Subcutaneous abdominal adipose tissue (tissue), 5 donors: ENCODE measurements around the gene ANXA8.

ENCODE experiments used
- H3K27ac ChIP-seq: one replicate; pipeline ENCODE4 v1.7.0; 2013; ENCODE audit warnings: low read depth, mild to moderate bottlenecking, inconsistent platforms, low read length, moderate library complexity
- H3K27me3 ChIP-seq, 5 donors: one replicate each; pipeline ENCODE4 v1.7.0; 2013; ENCODE audit warnings: low read length in 5 of 5, inconsistent platforms in 1 of 5; ENCODE audit not compliant: control insufficient read depth in 5 of 5, insufficient read depth in 4 of 5
- H3K36me3 ChIP-seq, 5 donors: one replicate each; pipeline ENCODE4 v1.7.0; 2013; ENCODE audit warnings: low read length in 5 of 5; ENCODE audit not compliant: control insufficient read depth in 5 of 5, insufficient read depth in 5 of 5
- H3K4me1 ChIP-seq, 5 donors: one replicate each; pipeline ENCODE4 v1.7.0; 2013; ENCODE audit warnings: low read length in 5 of 5, mild to moderate bottlenecking in 3 of 5, moderate library complexity in 1 of 5; ENCODE audit not compliant: control insufficient read depth in 5 of 5, insufficient read depth in 5 of 5
- H3K4me3 ChIP-seq, 5 donors: one replicate each; pipeline ENCODE4 v1.7.0; 2013; ENCODE audit warnings: low read length in 5 of 5, low read depth in 1 of 5
- H3K9ac ChIP-seq, 5 donors: one replicate each; pipeline ENCODE4 v1.7.0; 2013; ENCODE audit warnings: low read length in 5 of 5, mild to moderate bottlenecking in 4 of 5, moderate library complexity in 3 of 5
- H3K9me3 ChIP-seq, 5 donors: one replicate each; pipeline ENCODE4 v1.7.0; 2013; ENCODE audit warnings: low read length in 5 of 5; ENCODE audit not compliant: control insufficient read depth in 5 of 5
- donor health status: healthy.
- donor health status: healthy.
- donor health status: healthy.
- donor health status: healthy.
- donor health status: healthy.

ANXA8 gene

GRCh38 chr10:47449102-47449978, 34.6 kb downstream of the ANXA8 start:
- H3K4me3 ChIP-seq, result no peak overlapping the region
- no peak overlapping the region for H3K9ac ChIP-seq
- peaks cover 6 to 22% (median 15%) of the 10 kb centered on the region in 5 donors for H3K9me3 ChIP-seq
- no peaks in the 10 kb centered on the region for H3K36me3 ChIP-seq
- peaks cover 0 to 5% (median 0%) of the 10 kb centered on the region in 5 donors for H3K4me1 ChIP-seq
- H3K27me3 ChIP-seq, result peaks cover 0 to 5% (median 2%) of the 10 kb centered on the region in 5 donors
- H3K27ac ChIP-seq, result no peak overlapping the region

- H3K27ac ChIP-seq, result no peak overlapping the region
- H3K9ac ChIP-seq, result no peak overlapping the region
- H3K27me3 ChIP-seq, result peaks cover 0 to 5% (median 0%) of the 10 kb centered on the region in 5 donors
- H3K9me3 ChIP-seq, result peaks cover 6 to 27% (median 17%) of the 10 kb centered on the region in 5 donors
- no peak overlapping the region for H3K4me3 ChIP-seq
- H3K4me1 ChIP-seq, result no peaks in the 10 kb centered on the region
- H3K36me3 ChIP-seq, result no peaks in the 10 kb centered on the region
These were observed 36.2 kb downstream of the ANXA8 start for GRCh38 chr10:47447705-47448104.

- Histone ChIP-seq H3K27me3 (peaks cover 0 to 5% (median 2%) of the 10 kb centered on the region in 5 donors), H3K4me1 (no peaks in the 10 kb centered on the region), H3K9me3 (peaks cover 6 to 27% (median 17%) of the 10 kb centered on the region in 5 donors), H3K36me3 (no peaks in the 10 kb centered on the region), H3K4me3 (no peak overlapping the region), H3K9ac (no peak overlapping the region), H3K27ac (no peak overlapping the region)
These were observed 36.7 kb downstream of the ANXA8 start for GRCh38 chr10:47447209-47447608.

DNA sequence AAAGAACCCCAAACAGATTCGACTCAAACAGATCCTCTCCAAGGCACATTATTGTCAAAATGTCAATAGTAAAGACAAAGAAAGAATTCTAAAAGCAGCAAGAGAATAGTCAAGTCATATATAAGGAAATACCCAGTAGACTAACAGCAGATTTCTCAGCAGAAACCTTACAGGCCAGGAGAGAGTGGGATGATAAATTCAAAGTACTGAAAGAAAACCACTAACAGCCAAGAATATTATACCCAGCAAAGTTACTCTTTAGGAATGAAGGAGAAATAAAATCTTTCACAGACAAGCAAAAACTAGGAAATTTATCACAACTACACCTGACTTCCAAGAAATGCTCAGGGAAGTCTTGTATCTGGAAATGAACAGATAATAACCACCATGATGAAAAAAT, 38.2 kb downstream of the ANXA8 start:
- H3K9ac ChIP-seq, result no peak overlapping the region
- H3K9me3 ChIP-seq, result peaks cover 6 to 27% (median 17%) of the 10 kb centered on the region in 5 donors
- no peak overlapping the region for H3K27ac ChIP-seq
- no peaks in the 10 kb centered on the region for H3K4me1 ChIP-seq
- H3K27me3 ChIP-seq, result peaks cover 0 to 8% (median 0%) of the 10 kb centered on the region in 5 donors
- no peaks in the 10 kb centered on the region for H3K36me3 ChIP-seq
- H3K4me3 ChIP-seq, result no peak overlapping the region

GRCh38 chr10:47444047-47444446, 39.9 kb downstream of the ANXA8 start:
- Histone ChIP-seq H3K27me3 (peaks cover 0 to 8% (median 0%) of the 10 kb centered on the region in 5 donors), H3K36me3 (no peaks in the 10 kb centered on the region), H3K9me3 (peaks cover 6 to 27% (median 17%) of the 10 kb centered on the region in 5 donors), H3K4me1 (no peaks in the 10 kb centered on the region), H3K27ac (no peak overlapping the region), H3K4me3 (no peak overlapping the region), H3K9ac (no peak overlapping the region)

- H3K27ac ChIP-seq, result no peak overlapping the region
- H3K9me3 ChIP-seq, result peaks cover 6 to 27% (median 22%) of the 10 kb centered on the region in 5 donors
- H3K4me1 ChIP-seq, result peaks cover 0 to 4% (median 0%) of the 10 kb centered on the region in 5 donors
- no peaks in the 10 kb centered on the region for H3K36me3 ChIP-seq
- H3K27me3 ChIP-seq, result peaks cover 0 to 8% (median 0%) of the 10 kb centered on the region in 5 donors
- H3K4me3 ChIP-seq, result no peak overlapping the region
- H3K9ac ChIP-seq, result no peak overlapping the region
These were observed 40.8 kb downstream of the ANXA8 start for GRCh38 chr10:47443145-47443544.

DNA sequence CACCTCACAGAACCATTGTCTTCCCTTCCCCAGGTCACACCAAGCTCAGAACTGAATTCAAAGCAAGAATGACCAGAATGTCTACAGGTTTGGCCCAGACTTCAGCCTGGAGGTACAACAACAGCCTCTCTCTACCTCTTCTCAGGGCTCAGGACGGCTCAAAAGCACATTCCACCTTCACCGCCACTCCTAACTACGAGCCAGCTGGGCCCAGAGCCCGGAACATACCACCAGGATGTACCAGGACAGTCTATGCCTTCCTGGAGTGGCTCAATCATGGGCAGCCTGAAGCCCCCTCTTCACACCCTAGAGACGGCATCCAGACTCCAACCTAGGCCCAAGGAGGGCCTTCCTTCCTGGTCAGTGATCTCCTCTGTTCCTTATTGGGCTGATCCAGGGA, 41.6 kb downstream of the ANXA8 start:
- Histone ChIP-seq H3K27me3 (peaks cover 0 to 8% (median 0%) of the 10 kb centered on the region in 5 donors), H3K4me1 (peaks cover 0 to 4% (median 0%) of the 10 kb centered on the region in 5 donors), H3K36me3 (no peaks in the 10 kb centered on the region), H3K9me3 (peaks cover 6 to 27% (median 22%) of the 10 kb centered on the region in 5 donors), H3K9ac (no peak overlapping the region), H3K27ac (no peak overlapping the region), H3K4me3 (no peak overlapping the region)

DNA sequence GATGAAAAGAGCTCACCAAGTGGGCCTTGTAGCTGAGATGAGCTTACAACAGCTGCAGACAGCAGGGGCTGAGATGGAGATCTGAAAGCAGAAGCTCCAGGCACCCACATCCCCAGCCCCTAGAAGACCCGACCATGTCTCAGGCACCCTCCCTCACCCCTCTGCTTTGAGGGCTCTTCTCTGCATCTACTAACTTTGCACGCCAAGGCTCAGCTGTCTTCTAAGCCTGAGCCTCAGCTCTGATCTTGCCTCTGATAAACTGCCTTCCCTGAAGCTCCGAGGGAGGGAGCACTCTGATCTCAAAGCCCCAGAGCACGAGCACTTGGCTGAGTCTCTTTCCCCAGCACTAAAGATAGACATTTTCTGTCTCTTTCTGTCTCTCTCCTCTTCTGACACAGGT, 42.0 kb downstream of the ANXA8 start:
- no peak overlapping the region for H3K27ac ChIP-seq
- peaks cover 0 to 4% (median 0%) of the 10 kb centered on the region in 5 donors for H3K4me1 ChIP-seq
- no peaks in the 10 kb centered on the region for H3K36me3 ChIP-seq
- peaks cover 6 to 27% (median 22%) of the 10 kb centered on the region in 5 donors for H3K9me3 ChIP-seq
- no peak overlapping the region for H3K9ac ChIP-seq
- H3K27me3 ChIP-seq, result peaks cover 0 to 8% (median 0%) of the 10 kb centered on the region in 5 donors
- no peak overlapping the region for H3K4me3 ChIP-seq

- no peak overlapping the region for H3K4me3 ChIP-seq
- H3K36me3 ChIP-seq, result no peaks in the 10 kb centered on the region
- peaks cover 0 to 4% (median 0%) of the 10 kb centered on the region in 5 donors for H3K4me1 ChIP-seq
- H3K27ac ChIP-seq, result no peak overlapping the region
- H3K27me3 ChIP-seq, result peaks cover 0 to 8% (median 0%) of the 10 kb centered on the region in 5 donors
- no peak overlapping the region for H3K9ac ChIP-seq
- peaks cover 2 to 14% (median 11%) of the 10 kb centered on the region in 5 donors for H3K9me3 ChIP-seq
These were observed 43.7 kb downstream of the ANXA8 start for GRCh38 chr10:47440207-47440606.

DNA sequence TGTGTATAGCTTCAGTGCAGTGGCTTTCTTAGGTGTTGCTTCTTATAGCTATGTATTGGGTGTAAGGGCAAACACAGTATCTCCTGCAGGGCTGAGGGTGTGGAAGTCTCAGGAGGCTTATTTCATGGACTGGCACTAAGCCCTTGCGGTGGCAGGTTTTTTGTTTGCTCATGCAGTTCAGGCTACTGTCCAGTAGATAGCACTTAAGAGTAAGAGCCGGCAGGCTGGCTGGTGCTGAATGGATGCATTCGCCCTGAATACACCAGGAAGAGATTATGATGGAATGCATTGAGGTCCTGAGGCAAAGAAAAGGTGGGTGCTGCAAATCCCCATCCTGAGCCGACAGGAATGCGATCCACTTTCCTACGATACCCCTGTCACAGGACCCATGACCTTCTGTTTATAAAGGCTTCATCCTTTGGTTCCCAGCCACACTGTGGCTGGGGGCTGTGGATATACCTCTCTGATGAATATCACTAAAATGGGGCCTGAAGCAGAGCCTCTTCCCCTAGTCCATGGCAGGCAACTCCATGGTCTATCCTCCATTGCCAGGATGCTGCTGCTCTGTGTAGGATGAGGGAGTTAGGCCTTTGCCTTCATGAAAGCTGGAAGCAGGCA, 44.9 kb downstream of the ANXA8 start:
- Histone ChIP-seq H3K9ac (no peak overlapping the region), H3K4me1 (peaks cover 0 to 4% (median 0%) of the 10 kb centered on the region in 5 donors), H3K27ac (no peak overlapping the region), H3K4me3 (no peak overlapping the region), H3K36me3 (no peaks in the 10 kb centered on the region), H3K27me3 (peaks cover 0 to 8% (median 0%) of the 10 kb centered on the region in 5 donors), H3K9me3 (peaks cover 0 to 9% (median 2%) of the 10 kb centered on the region in 5 donors)
